HCT116 (cell line): ENCODE measurements around the gene ACP7. TPM values are rescaled to one million over a fixed set of nuclear protein-coding genes. Genes with fewer than 3 reads are reported as not detected.

Source experiments
- ATAC-seq: fragments of 200-7000 bp; cut with Tn5 transposase; 2 replicates; pipeline ENCODE4 v1.9.1; 2020; ENCODE audit warnings: mild to moderate bottlenecking, moderate library complexity
- BruUV-seq: library from RNA; stranded (reverse); fragments of 400-500 nt; replicated peaks from 2 replicates; lab custom pipeline; 2021; lab: Mats Ljungman, UMichigan
- CTCF ChIA-PET: fragments of 300-600 bp; sonication (Branson Sonifier 250); formaldehyde crosslinking; loops from one replicate; lab custom pipeline; 2021; ENCODE audit warnings: antibody characterized with exemption; lab: Charles Lee
- POLR2A ChIA-PET: fragments of 300-600, 350-600 bp; sonication (Branson Sonifier 250); formaldehyde crosslinking; loops from one replicate; lab custom pipeline; 2021; ENCODE audit warnings: antibody characterized with exemption; lab: Charles Lee
- RAD21 ChIA-PET, 2 experiments: fragments of 300-600 bp; sonication (Branson Sonifier 250); formaldehyde crosslinking; loops; one replicate each; lab custom pipeline; 2023; ENCODE audit warnings: low total read pairs in 2 of 2; ENCODE audit not compliant: uncharacterized antibody in 2 of 2, unreplicated experiment in 2 of 2, low non-redundant PET in 1 of 2; lab: Charles Lee
- DNase-seq: peaks from one replicate; pipeline ENCODE4 v3.0.0-alpha.2; 2010; ENCODE audit warnings: low read depth, low spot score
- H2AFZ ChIP-seq: fragments of 200-600 bp; shearing (Covaris generic), sonication (generic); 2 replicates; pipeline ENCODE4 v1.6.1; 2017; ENCODE audit warnings: low read depth, mixed run types, mixed read lengths, antibody characterized with exemption, low read length; ENCODE audit not compliant: poor library complexity, severe bottlenecking
- H3K27ac ChIP-seq: 2 replicates; pipeline ENCODE4 v1.5.1; 2012; ENCODE audit warnings: low read depth, low read length
- H3K27me3 ChIP-seq: fragments of 200-600 bp; sonication (generic); 2 replicates; pipeline ENCODE4 v1.6.1; 2016; ENCODE audit warnings: mixed run types, low read length, mixed read lengths; ENCODE audit not compliant: insufficient read depth
- H3K36me3 ChIP-seq, 2 experiments: fragments of 200-500 bp in 1 of 2; fragments of 200-600 bp in 1 of 2; sonication (Bioruptor generic) in 1 of 2; sonication (generic) in 1 of 2; 2 replicates each; pipeline versions ENCODE4 v1.5.1 to v1.6.1; 2014 to 2016; ENCODE audit warnings: low read length in 2 of 2, inconsistent platforms in 1 of 2, mixed read lengths in 1 of 2, mixed run types in 1 of 2; ENCODE audit not compliant: insufficient read depth in 2 of 2, control insufficient read depth in 1 of 2
- H3K4me1 ChIP-seq, 2 experiments: fragments of 200-600 bp in 1 of 2; sonication (generic) in 1 of 2; 2 replicates each; pipeline versions ENCODE4 v1.5.1 to v1.6.1; 2012 to 2017; ENCODE audit warnings: low read length in 2 of 2, inconsistent platforms in 1 of 2, mild to moderate bottlenecking in 1 of 2, mixed read lengths in 1 of 2, mixed run types in 1 of 2, moderate library complexity in 1 of 2; ENCODE audit not compliant: insufficient read depth in 2 of 2, control insufficient read depth in 1 of 2
- H3K4me2 ChIP-seq: fragments of 200-600 bp; sonication (generic); 2 replicates; pipeline ENCODE4 v1.6.1; 2017; ENCODE audit warnings: mixed run types, low read length, mixed read lengths
- H3K4me3 ChIP-seq, 2 experiments: fragments of 200-600 bp in 1 of 2; sonication (generic) in 1 of 2; replicated peaks in 1 of 2; 2 replicates each; pipeline ENCODE4 v1.5.1; 2011 to 2016; ENCODE audit warnings: low read length in 2 of 2, control low read depth in 1 of 2, low read depth in 1 of 2, mild to moderate bottlenecking in 1 of 2, mixed read lengths in 1 of 2, mixed run types in 1 of 2
- H3K79me2 ChIP-seq: fragments of 200-600 bp; sonication (generic); 2 replicates; pipeline ENCODE4 v1.6.1; 2017; ENCODE audit warnings: mild to moderate bottlenecking, mixed run types, low read length, moderate library complexity, mixed read lengths; ENCODE audit not compliant: insufficient read depth
- H3K9ac ChIP-seq: fragments of 200-600 bp; sonication (generic); 2 replicates; pipeline ENCODE4 v1.6.1; 2016; ENCODE audit warnings: low read length, mixed read lengths
- H3K9me2 ChIP-seq: fragments of 200-600 bp; sonication (generic), shearing (Covaris generic); 2 replicates; pipeline ENCODE4 v1.6.1; 2017; ENCODE audit warnings: mixed run types, mild to moderate bottlenecking, moderate library complexity; ENCODE audit not compliant: insufficient read depth
- H3K9me3 ChIP-seq, 2 experiments: fragments of 200-500 bp in 1 of 2; fragments of 200-600 bp in 1 of 2; sonication (Bioruptor generic) in 1 of 2; sonication (generic) in 1 of 2; 2 replicates each; pipeline ENCODE4 v1.6.1; 2014 to 2017; ENCODE audit warnings: low read length in 2 of 2, mixed read lengths in 2 of 2, inconsistent platforms in 1 of 2, low read depth in 1 of 2, mild to moderate bottlenecking in 1 of 2, mixed run types in 1 of 2, moderate library complexity in 1 of 2; ENCODE audit not compliant: control insufficient read depth in 1 of 2, insufficient read depth in 1 of 2
- H4K20me1 ChIP-seq: fragments of 200-600 bp; sonication (generic), shearing (Covaris generic); 2 replicates; pipeline ENCODE4 v1.6.1; 2017; ENCODE audit warnings: mixed run types, mild to moderate bottlenecking, moderate library complexity; ENCODE audit not compliant: insufficient read depth
- CBX3 ChIP-seq: IDR thresholded peaks from 2 replicates; pipeline ENCODE4 v1.6.1; 2012; ENCODE audit warnings: low read depth
- EGR1 ChIP-seq: IDR thresholded peaks from 2 replicates; pipeline ENCODE4 v1.6.1; 2012; ENCODE audit warnings: low read depth
- FOSL1 ChIP-seq: IDR thresholded peaks from 2 replicates; pipeline ENCODE4 v1.6.1; 2012; ENCODE audit warnings: low read depth
- JUND ChIP-seq: IDR thresholded peaks from 2 replicates; pipeline ENCODE4 v1.6.1; 2012
- POLR2A ChIP-seq: IDR thresholded peaks from 2 replicates; pipeline ENCODE4 v1.7.0; 2011; ENCODE audit warnings: borderline replicate concordance; ENCODE audit not compliant: insufficient read depth, insufficient read length; ENCODE audit errors: extremely low read depth
- POLR2AphosphoS5 ChIP-seq: IDR thresholded peaks from 2 replicates; pipeline ENCODE4 v1.6.1; 2011; ENCODE audit warnings: mild to moderate bottlenecking, low read depth, low read length, moderate library complexity
- RAD21 ChIP-seq: IDR thresholded peaks from 2 replicates; pipeline ENCODE4 v1.6.1; 2012; ENCODE audit warnings: low read depth, mild to moderate bottlenecking
- SRF ChIP-seq: IDR thresholded peaks from 2 replicates; pipeline ENCODE4 v1.6.1; 2012; ENCODE audit warnings: low read depth
- TCF7L2 ChIP-seq: IDR thresholded peaks from 2 replicates; pipeline ENCODE4 v1.7.0; 2011; ENCODE audit warnings: borderline replicate concordance, inconsistent platforms; ENCODE audit not compliant: insufficient read depth, insufficient read length; ENCODE audit errors: extremely low read depth
- ZNF274 ChIP-seq: fragments of 200-500 bp; sonication (Bioruptor generic); IDR thresholded peaks from 2 replicates; pipeline ENCODE4 v1.6.1; 2014; ENCODE audit warnings: mild to moderate bottlenecking, low read depth, low read length, inconsistent platforms
- intact Hi-C: fragments of 100-400 bp; cut with micrococcal nuclease; formaldehyde crosslinking; loops from 2 replicates; pipeline ENCODE4 v1.10.0; 2022
- total RNA-seq: library from RNA; stranded (reverse); gene quantifications from one replicate; pipeline ENCODE4 v1.2.1, GENCODE V29; 2021; ENCODE audit not compliant: unreplicated experiment
- TF ChIP-seq, protein P1 (sequence below): IDR thresholded peaks from 2 replicates; pipeline ENCODE4 v1.6.1; 2011; ENCODE audit warnings: mild to moderate bottlenecking, low read length, moderate library complexity; ENCODE audit not compliant: insufficient replicate concordance; ENCODE audit errors: extremely low read depth
- TF ChIP-seq, protein P2 (sequence below), 3 experiments: fragments of 200-600 bp in 1 of 3; sonication (generic) in 1 of 3; IDR thresholded peaks in 2 of 3; conservative IDR thresholded peaks in 1 of 3; 2 replicates each; pipeline ENCODE4 v1.5.1; 2012 to 2017; ENCODE audit warnings: low read depth in 2 of 3, low read length in 2 of 3, antibody characterized with exemption in 1 of 3, borderline replicate concordance in 1 of 3, control low read depth in 1 of 3, mild to moderate bottlenecking in 1 of 3, mixed read lengths in 1 of 3, mixed run types in 1 of 3, moderate library complexity in 1 of 3; ENCODE audit not compliant: insufficient read depth in 1 of 3
- TF ChIP-seq, protein P3 (sequence below): IDR thresholded peaks from 2 replicates; pipeline ENCODE4 v1.6.1; 2012; ENCODE audit warnings: low read depth

Gene ACP7
- total RNA-seq, 1 experiment from 2014 or later, result 4.7 TPM

DNA sequence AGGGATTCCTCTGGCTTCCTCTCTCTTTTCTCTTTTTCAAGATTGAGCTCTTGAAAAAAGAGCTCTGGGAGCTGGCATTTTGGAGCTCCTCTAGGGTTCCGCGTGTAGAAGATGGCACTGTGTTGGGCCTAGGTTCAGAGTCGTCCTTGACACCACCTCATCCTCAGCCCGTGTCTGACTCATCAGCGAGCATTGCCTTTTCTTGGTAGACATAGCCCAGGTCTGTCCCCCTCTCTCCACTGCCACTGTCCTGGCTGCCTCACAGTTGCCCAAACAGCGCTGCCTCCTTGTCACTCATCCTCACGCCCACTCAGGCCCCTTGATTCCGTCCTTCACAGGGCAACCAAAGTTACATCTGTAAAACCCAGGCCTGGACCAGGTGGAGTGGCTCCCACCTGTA, 66.1 kb downstream of the ACP7 start:
- RAD21 ChIA-PET, result no interaction called here
- no peak for DNase-seq
- H3K9ac ChIP-seq, result no peak overlapping the region
- H3K9me2 ChIP-seq, result no peaks in the 10 kb centered on the region
- no TSS peak for BruUV-seq
- TF ChIP-seq, protein P1, sequence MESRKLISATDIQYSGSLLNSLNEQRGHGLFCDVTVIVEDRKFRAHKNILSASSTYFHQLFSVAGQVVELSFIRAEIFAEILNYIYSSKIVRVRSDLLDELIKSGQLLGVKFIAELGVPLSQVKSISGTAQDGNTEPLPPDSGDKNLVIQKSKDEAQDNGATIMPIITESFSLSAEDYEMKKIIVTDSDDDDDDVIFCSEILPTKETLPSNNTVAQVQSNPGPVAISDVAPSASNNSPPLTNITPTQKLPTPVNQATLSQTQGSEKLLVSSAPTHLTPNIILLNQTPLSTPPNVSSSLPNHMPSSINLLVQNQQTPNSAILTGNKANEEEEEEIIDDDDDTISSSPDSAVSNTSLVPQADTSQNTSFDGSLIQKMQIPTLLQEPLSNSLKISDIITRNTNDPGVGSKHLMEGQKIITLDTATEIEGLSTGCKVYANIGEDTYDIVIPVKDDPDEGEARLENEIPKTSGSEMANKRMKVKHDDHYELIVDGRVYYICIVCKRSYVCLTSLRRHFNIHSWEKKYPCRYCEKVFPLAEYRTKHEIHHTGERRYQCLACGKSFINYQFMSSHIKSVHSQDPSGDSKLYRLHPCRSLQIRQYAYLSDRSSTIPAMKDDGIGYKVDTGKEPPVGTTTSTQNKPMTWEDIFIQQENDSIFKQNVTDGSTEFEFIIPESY, result no peak
- no peak for TF ChIP-seq SRF
- no peak for TF ChIP-seq JUND
- TF ChIP-seq TCF7L2, result no peak
- TF ChIP-seq, protein P2, sequence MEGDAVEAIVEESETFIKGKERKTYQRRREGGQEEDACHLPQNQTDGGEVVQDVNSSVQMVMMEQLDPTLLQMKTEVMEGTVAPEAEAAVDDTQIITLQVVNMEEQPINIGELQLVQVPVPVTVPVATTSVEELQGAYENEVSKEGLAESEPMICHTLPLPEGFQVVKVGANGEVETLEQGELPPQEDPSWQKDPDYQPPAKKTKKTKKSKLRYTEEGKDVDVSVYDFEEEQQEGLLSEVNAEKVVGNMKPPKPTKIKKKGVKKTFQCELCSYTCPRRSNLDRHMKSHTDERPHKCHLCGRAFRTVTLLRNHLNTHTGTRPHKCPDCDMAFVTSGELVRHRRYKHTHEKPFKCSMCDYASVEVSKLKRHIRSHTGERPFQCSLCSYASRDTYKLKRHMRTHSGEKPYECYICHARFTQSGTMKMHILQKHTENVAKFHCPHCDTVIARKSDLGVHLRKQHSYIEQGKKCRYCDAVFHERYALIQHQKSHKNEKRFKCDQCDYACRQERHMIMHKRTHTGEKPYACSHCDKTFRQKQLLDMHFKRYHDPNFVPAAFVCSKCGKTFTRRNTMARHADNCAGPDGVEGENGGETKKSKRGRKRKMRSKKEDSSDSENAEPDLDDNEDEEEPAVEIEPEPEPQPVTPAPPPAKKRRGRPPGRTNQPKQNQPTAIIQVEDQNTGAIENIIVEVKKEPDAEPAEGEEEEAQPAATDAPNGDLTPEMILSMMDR (IDR thresholded peaks at IDR 0.05 in 2 of 3, conservative IDR thresholded peaks at IDR 0.05 in 1 of 3; ENCODE audit: borderline replicate concordance in 1 of 3, insufficient read depth in 1 of 3, low read depth in 2 of 3, low read length in 2 of 3), result no peak
- no peak for TF ChIP-seq POLR2A
- TF ChIP-seq, protein P3, sequence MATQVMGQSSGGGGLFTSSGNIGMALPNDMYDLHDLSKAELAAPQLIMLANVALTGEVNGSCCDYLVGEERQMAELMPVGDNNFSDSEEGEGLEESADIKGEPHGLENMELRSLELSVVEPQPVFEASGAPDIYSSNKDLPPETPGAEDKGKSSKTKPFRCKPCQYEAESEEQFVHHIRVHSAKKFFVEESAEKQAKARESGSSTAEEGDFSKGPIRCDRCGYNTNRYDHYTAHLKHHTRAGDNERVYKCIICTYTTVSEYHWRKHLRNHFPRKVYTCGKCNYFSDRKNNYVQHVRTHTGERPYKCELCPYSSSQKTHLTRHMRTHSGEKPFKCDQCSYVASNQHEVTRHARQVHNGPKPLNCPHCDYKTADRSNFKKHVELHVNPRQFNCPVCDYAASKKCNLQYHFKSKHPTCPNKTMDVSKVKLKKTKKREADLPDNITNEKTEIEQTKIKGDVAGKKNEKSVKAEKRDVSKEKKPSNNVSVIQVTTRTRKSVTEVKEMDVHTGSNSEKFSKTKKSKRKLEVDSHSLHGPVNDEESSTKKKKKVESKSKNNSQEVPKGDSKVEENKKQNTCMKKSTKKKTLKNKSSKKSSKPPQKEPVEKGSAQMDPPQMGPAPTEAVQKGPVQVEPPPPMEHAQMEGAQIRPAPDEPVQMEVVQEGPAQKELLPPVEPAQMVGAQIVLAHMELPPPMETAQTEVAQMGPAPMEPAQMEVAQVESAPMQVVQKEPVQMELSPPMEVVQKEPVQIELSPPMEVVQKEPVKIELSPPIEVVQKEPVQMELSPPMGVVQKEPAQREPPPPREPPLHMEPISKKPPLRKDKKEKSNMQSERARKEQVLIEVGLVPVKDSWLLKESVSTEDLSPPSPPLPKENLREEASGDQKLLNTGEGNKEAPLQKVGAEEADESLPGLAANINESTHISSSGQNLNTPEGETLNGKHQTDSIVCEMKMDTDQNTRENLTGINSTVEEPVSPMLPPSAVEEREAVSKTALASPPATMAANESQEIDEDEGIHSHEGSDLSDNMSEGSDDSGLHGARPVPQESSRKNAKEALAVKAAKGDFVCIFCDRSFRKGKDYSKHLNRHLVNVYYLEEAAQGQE, result no peak
- no peak for TF ChIP-seq POLR2AphosphoS5
- TF ChIP-seq FOSL1, result no peak
- TF ChIP-seq ZNF274, result no peak
- no peak for TF ChIP-seq EGR1
- no peak for TF ChIP-seq CBX3
- TF ChIP-seq RAD21, result no peak
- TF ChIP-seq, all 23 proteins: peak for 0
- Histone ChIP-seq H3K4me3 (no peak overlapping the region), H3K27ac (no peak overlapping the region), H4K20me1 (no peaks in the 10 kb centered on the region), H3K9me3 (no peaks in the 10 kb centered on the region), H3K79me2 (peaks cover 92% of the 10 kb centered on the region), H3K4me1 (peaks cover 19 to 29% of the 10 kb centered on the region in 2 experiments), H3K27me3 (no peaks in the 10 kb centered on the region), H3K4me2 (no peak overlapping the region), H2AFZ (no peak overlapping the region), H3K36me3 (no peaks in the 10 kb centered on the region)
- CTCF ChIA-PET, result interaction anchor here (0.8 kb wide), 1 partner anchor 188 kb away, joined by 3 read pairs; no protein-coding TSS in a partner anchor
- ATAC-seq, result no peak
- intact Hi-C loops, result no loop called here
- POLR2A ChIA-PET, result no interaction called here
